ENCODE data around the gene ASB5. TPM values are rescaled to one million over a fixed set of nuclear protein-coding genes. Genes with fewer than 3 reads are reported as not detected.

The ASB5 gene
- total RNA-seq, 2 donors from 2014 or later: not detected

DNA sequence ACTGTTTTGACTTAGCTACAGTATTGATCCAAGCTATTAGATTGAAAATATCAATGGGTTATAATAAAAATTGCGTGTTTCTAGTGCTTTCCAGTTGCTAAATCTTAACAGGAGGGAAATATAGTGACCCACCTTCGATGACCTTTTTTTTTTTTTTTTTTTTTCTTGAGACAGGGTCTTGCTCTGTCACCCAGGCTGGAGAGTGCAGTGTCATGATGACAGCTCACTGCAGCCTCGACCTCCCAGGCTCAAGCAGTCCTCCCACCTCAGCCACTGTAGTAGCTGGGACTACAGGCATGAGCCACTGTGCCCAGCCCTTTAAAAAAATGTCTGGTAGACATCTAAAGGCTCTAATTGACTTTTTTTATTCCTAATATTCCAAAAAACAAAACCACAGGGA, 3.8 kb upstream of the ASB5 start:
- no peak overlapping the region for H3K27ac Mint-ChIP-seq
- no peak overlapping the region for H3K4me3 Mint-ChIP-seq
- peaks cover 25% of the 10 kb centered on the region for H3K27me3 Mint-ChIP-seq (ENCODE audit: low read depth)
- no peak for DNase-seq
- H3K9me3 Mint-ChIP-seq: no peaks in the 10 kb centered on the region
- no peaks in the 10 kb centered on the region for H3K4me1 Mint-ChIP-seq (ENCODE audit: low read depth)
- H3K36me3 Mint-ChIP-seq (ENCODE audit: insufficient read depth in 2 of 2): no peaks in the 10 kb centered on the region
- ATAC-seq (replicated peaks in 1 of 2): no peak

DNA sequence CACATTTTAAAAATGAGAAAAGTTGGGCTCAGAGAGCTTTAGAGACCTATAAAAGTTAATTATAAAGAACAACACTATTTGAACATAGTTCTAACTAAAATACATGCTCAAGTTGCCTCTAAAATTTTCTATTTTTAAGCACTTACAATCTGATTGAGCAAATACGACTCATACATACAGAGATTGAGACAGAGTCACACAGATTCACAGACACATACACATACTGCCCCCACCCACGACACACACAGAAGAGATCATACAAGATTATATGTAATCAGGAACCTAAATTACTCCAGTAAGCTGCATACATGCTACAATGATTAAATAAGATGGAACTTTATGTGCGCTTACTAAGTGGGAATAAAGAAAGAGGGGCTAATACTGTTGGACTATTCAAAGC, 2.7 kb upstream of the ASB5 start:
- DNase-seq (no peak), ATAC-seq (replicated peaks in 1 of 2) (no peak)
- Mint-ChIP-seq H3K4me3 (no peak overlapping the region), H3K36me3 (ENCODE audit: insufficient read depth in 2 of 2) (no peaks in the 10 kb centered on the region), H3K27ac (no peak overlapping the region), H3K9me3 (no peaks in the 10 kb centered on the region), H3K27me3 (ENCODE audit: low read depth) (peaks cover 14% of the 10 kb centered on the region), H3K4me1 (ENCODE audit: low read depth) (no peaks in the 10 kb centered on the region)

DNA sequence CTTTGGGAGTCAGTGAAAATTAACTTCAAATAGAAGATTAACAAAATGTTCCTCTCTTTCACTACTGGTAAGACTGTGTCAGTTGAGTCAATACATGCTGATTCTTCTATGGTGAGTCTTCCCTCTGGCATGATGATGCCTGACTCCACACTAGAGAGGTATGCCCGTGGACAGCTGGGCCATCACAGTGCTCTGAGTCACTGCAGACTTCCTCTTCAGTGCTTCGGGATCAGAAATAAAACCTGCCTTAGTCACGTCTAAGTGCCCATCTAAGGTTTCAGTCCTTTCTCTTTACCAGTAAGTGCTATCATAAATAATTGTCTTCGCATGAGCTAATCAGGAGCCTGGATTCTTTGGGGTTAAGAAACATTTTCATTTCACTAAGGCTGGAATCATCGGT, 1.6 kb upstream of the ASB5 start:
- H3K9me3 Mint-ChIP-seq: no peaks in the 10 kb centered on the region
- no peak overlapping the region for H3K27ac Mint-ChIP-seq
- H3K36me3 Mint-ChIP-seq (ENCODE audit: insufficient read depth in 2 of 2): no peaks in the 10 kb centered on the region
- DNase-seq: no peak
- H3K4me1 Mint-ChIP-seq (ENCODE audit: low read depth): no peaks in the 10 kb centered on the region
- no peak for ATAC-seq (replicated peaks in 1 of 2)
- H3K4me3 Mint-ChIP-seq: no peak overlapping the region
- peaks cover 5% of the 10 kb centered on the region for H3K27me3 Mint-ChIP-seq (ENCODE audit: low read depth)

DNA sequence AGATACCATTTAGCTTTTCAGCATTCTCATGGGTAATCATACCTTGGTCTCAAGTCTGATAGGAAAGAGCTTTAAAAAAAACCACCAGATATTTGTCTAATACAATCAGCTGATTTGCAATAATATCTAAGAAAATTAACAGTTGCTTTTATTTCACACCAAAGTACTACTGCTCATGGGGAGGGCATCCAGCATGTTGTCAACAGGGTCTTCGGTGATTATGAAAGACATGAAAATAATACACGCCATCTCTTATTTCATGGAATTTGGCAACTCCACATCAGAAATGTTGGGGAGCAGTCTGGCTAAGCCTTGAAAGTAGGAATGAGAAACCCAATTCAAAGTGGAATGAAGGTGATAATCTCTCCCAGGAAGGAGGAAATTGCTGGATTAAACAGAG, 3.0 kb downstream of the ASB5 start:
- ATAC-seq (replicated peaks in 1 of 2) (no peak), DNase-seq (no peak)
- Mint-ChIP-seq H3K9me3 (no peaks in the 10 kb centered on the region), H3K36me3 (ENCODE audit: insufficient read depth in 2 of 2) (no peaks in the 10 kb centered on the region), H3K4me3 (no peak overlapping the region), H3K4me1 (ENCODE audit: low read depth) (no peaks in the 10 kb centered on the region), H3K27me3 (ENCODE audit: low read depth) (peaks cover 4% of the 10 kb centered on the region), H3K27ac (no peak overlapping the region)

DNA sequence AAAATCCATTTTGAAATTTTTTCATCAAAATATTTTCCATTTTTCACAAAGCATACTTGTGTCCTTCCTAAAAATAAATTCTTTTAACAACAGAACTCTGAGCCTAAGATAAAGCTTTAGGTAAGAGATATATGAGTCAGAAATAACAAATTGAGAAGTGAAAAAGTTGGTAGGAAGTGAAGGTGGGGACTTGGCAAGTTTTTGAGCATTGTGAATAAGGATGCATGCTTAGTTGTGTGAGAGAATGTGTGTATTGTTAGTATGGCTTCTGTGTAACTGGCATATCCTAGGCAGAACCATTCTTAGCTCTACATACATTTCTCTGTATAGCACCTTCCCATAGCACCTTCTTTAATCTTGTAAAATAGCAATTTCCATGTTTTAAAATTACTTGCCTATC, 6.8 kb downstream of the ASB5 start:
- H3K27ac Mint-ChIP-seq: no peak overlapping the region
- H3K4me3 Mint-ChIP-seq: no peak overlapping the region
- DNase-seq (no peak), ATAC-seq (replicated peaks in 1 of 2) (no peak)
- H3K27me3 Mint-ChIP-seq (ENCODE audit: low read depth): peaks cover 4% of the 10 kb centered on the region
- H3K9me3 Mint-ChIP-seq: no peaks in the 10 kb centered on the region
- no peaks in the 10 kb centered on the region for H3K36me3 Mint-ChIP-seq (ENCODE audit: insufficient read depth in 2 of 2)
- no peaks in the 10 kb centered on the region for H3K4me1 Mint-ChIP-seq (ENCODE audit: low read depth)

DNA sequence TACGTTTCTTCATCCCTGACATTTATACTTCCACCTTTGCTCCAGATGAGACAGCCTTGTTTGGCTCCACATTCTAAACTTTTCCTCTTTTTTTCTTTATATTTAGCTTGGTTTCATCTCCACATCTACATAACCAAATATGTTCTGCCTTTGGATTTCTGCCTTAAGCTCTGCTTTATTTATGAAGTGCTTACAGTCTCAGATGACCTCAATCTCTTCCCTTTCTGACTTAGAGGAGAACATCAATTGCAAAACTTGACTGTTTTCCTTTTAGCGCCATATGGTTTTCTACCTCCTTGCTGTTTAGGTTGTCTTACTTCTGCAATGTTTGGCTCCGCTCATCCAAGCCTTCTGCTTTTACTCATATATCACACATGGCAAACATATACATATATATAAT, 7.5 kb downstream of the ASB5 start:
- no peaks in the 10 kb centered on the region for H3K9me3 Mint-ChIP-seq
- no peak for ATAC-seq (replicated peaks in 1 of 2)
- H3K27ac Mint-ChIP-seq: no peak overlapping the region
- no peaks in the 10 kb centered on the region for H3K4me1 Mint-ChIP-seq (ENCODE audit: low read depth)
- peaks cover 4% of the 10 kb centered on the region for H3K27me3 Mint-ChIP-seq (ENCODE audit: low read depth)
- H3K4me3 Mint-ChIP-seq: no peak overlapping the region
- H3K36me3 Mint-ChIP-seq (ENCODE audit: insufficient read depth in 2 of 2): no peaks in the 10 kb centered on the region
- DNase-seq: no peak

DNA sequence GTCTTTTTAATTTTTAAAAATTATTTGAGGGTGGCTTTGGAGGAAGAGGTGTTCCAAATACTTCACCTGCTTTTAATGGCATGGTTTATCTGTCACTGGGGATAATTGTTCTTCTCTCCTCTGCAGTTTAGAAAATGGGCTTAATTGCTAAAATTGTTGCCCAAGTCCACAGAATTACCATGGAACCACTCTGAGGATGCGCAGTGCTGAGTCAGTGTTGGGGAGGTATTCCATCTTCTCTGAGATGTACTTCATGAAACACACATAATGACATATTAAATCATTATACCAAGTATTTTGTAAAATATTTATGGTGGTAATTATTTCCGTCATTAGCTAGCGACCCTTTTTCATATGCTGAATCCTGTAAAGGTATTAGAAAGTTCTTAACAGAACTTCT, 8.0 kb downstream of the ASB5 start:
- Mint-ChIP-seq H3K4me1 (ENCODE audit: low read depth) (no peaks in the 10 kb centered on the region), H3K36me3 (ENCODE audit: insufficient read depth in 2 of 2) (no peaks in the 10 kb centered on the region), H3K27me3 (ENCODE audit: low read depth) (peaks cover 4% of the 10 kb centered on the region), H3K4me3 (no peak overlapping the region), H3K9me3 (no peaks in the 10 kb centered on the region), H3K27ac (no peak overlapping the region)
- DNase-seq (no peak), ATAC-seq (replicated peaks in 1 of 2) (no peak)

DNA sequence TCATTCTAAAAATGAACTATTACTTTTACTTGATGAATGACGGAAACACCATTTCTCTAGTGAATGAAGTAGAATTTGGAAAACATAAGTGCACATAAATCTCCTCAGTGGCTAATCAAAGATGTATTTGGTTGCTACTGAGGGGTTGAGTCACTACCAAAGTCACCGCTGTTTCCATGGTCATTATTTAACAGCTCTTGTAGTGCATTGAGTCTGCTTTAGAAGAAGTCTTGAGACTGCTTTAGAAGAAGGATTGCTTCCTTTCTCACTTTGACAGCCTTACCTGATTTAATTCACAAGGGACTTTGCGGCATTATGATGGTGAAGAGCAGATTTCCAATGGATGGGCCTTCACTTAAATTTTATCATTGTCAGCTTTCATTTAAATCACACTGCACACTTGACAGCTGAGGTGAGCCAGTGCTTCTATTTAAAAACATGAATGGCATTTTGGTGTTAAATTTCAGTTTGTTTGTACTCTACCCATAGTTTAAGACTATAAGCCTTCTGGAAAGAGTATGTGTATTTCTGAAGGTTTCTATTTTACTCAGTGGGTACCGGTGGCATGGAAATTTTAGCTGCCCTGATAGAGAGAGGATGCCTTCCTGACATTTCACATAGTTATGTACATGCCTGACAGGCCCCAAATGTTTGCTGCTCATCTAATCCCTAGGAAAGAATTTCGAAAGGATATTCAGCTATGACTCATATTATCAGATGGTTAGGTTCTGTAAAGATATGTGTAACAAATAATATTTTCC, 9.5 kb downstream of the ASB5 start:
- no peak for ATAC-seq (replicated peaks in 1 of 2)
- Mint-ChIP-seq H3K4me1 (ENCODE audit: low read depth) (no peaks in the 10 kb centered on the region), H3K27me3 (ENCODE audit: low read depth) (peaks cover 11% of the 10 kb centered on the region), H3K36me3 (ENCODE audit: insufficient read depth in 2 of 2) (no peaks in the 10 kb centered on the region), H3K9me3 (no peaks in the 10 kb centered on the region), H3K4me3 (no peak overlapping the region), H3K27ac (no peak overlapping the region)
- no peak for DNase-seq

DNA sequence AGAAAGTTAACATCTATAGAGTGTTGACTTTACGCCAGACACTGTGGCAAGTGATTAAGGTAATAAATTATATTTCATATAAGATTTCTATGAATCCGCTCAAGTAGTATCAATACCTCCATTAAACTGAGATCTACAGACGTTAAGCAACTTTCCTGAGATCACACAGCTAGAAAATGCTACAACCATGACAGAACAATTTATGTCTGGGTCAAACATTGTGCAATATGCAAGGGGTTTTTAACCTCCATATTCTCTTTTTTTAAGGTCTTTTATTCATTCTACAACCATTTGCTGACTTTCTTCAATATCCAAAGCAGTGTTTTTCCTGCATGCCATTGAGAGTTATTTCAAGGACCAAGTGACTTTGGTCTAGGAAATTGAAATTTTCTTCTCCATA, 10.9 kb downstream of the ASB5 start:
- Mint-ChIP-seq H3K27ac (no peak overlapping the region), H3K27me3 (ENCODE audit: low read depth) (peaks cover 21% of the 10 kb centered on the region), H3K36me3 (ENCODE audit: insufficient read depth in 2 of 2) (no peaks in the 10 kb centered on the region), H3K4me3 (no peak overlapping the region), H3K4me1 (ENCODE audit: low read depth) (no peaks in the 10 kb centered on the region), H3K9me3 (no peaks in the 10 kb centered on the region)
- ATAC-seq (replicated peaks in 1 of 2): no peak
- DNase-seq: no peak

DNA sequence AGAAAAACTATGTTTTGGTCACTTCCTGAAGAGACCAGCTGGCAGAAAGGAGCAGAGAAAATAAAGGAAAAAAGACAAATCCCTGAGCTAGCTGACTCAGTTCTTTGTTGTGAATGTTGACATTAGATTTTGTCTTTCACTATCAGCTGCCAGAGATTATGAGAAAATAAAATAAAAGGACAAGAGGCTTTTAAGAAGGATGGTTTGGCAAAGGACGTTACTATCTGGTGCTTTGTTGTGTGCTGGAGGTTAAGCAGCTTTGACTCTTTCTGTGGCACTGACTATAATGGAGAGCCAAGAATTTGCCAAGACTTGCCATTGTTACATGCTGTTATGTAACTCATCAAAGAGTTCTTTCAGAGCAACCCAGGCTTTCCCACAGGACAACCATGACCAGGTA, 12.1 kb downstream of the ASB5 start:
- peaks cover 24% of the 10 kb centered on the region for H3K27me3 Mint-ChIP-seq (ENCODE audit: low read depth)
- no peaks in the 10 kb centered on the region for H3K36me3 Mint-ChIP-seq (ENCODE audit: insufficient read depth in 2 of 2)
- H3K9me3 Mint-ChIP-seq: no peaks in the 10 kb centered on the region

DNA sequence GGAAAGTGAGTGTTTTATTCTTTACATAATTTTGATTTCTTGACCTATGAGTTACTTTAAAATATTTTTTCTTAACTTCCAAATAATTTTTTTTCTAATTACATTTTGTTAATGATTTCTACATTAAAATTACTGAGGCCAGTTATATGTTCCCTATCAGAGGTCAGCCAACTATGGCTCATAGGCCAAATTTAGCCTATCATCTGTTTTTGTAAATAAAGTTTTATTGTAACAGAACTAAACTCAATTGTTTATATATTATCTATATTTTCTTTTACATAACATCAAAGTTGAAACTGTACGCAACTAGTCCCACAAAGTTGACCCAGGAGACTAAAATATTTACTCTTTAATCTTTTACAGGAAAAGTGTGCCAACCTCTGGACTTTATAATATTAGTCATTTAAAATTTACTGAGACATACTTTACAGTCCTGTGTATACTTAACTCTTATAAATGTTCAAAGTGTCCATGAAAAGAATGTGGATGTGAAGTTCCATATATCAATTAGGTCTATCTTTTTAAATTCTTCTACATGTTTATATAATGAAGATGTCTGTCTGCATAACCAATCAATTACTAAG, 26.2 kb downstream of the ASB5 start:
- Mint-ChIP-seq H3K4me3 (no peak overlapping the region), H3K9me3 (no peaks in the 10 kb centered on the region), H3K4me1 (ENCODE audit: low read depth) (no peaks in the 10 kb centered on the region), H3K27ac (no peak overlapping the region), H3K27me3 (ENCODE audit: low read depth) (peaks cover 19% of the 10 kb centered on the region), H3K36me3 (ENCODE audit: insufficient read depth in 2 of 2) (no peaks in the 10 kb centered on the region)
- DNase-seq: no peak
- ATAC-seq (replicated peaks in 1 of 2): no peak

More for the DNA sequence above, 12.1 kb downstream of the ASB5 start:
- no peak overlapping the region for H3K4me3 Mint-ChIP-seq
- ATAC-seq (replicated peaks in 1 of 2): no peak
- no peaks in the 10 kb centered on the region for H3K4me1 Mint-ChIP-seq (ENCODE audit: low read depth)
- DNase-seq: no peak
- H3K27ac Mint-ChIP-seq: no peak overlapping the region

DNA sequence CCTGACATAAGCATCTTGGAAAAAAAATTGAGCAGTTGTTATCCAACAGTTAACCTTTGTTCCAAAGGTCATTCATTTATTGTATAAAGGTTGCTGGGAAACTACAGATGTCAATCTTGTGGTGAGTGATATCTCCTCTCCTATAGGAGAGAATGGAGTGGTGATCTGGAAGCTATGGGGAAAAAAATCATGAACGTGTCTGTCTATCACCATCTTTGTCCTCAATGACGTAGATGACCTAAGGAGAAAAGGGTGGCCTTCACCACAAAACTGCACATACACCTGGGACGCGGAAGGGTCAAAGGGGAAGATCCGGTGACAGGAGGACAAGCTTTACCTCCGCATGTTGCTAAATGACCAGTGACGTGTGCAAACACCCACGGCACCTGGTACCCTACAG, 27.3 kb downstream of the ASB5 start:
- no peaks in the 10 kb centered on the region for H3K36me3 Mint-ChIP-seq (ENCODE audit: insufficient read depth in 2 of 2)
- peaks cover 20% of the 10 kb centered on the region for H3K27me3 Mint-ChIP-seq (ENCODE audit: low read depth)
- no peak overlapping the region for H3K4me3 Mint-ChIP-seq
- no peak for ATAC-seq (replicated peaks in 1 of 2)
- H3K4me1 Mint-ChIP-seq (ENCODE audit: low read depth): no peaks in the 10 kb centered on the region
- H3K27ac Mint-ChIP-seq: no peak overlapping the region
- no peaks in the 10 kb centered on the region for H3K9me3 Mint-ChIP-seq
- no peak for DNase-seq

DNA sequence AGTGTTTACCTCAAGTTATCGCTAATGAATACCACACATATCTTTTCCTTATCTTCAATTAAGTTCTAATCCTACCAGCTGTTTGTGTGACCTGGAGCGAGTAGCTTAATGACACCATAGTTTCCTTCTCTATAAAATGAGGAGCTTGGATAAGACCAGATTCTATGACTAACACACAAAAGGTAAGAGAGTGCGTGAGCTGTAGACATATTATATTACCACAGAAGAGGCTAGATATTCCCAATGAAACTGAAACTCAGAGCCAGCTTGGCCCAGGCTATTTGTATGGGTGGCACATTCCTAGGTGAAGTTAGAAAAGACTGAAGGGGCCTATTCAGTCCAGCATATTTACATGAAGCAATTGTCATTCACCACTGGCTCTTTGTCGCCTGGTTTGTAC, 30.2 kb downstream of the ASB5 start:
- ATAC-seq (replicated peaks in 1 of 2): no peak
- Mint-ChIP-seq H3K4me1 (ENCODE audit: low read depth) (no peaks in the 10 kb centered on the region), H3K27ac (no peak overlapping the region)

DNA sequence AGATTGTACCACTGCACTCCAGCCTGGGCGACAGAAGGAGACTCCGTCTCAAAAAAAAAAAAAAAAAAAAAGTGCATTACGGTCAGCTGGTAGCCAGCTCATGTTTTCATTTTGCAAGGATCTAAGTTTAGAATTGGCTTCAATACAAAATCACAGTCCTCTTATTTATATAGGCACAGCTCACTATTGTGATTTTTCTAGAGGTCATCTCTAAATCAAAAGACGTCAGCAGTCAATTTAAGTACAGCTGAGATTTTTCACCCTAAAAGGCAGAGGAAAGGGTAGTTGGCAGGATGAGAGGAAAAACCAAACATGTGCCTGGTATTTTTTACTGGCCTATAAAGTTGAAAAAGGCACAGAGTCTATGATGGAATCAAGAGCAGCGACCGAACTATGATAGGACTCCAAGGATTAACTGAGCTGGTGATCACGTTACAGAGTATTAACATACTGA, 30.8 kb downstream of the ASB5 start:
- ATAC-seq (replicated peaks in 1 of 2) (no peak), DNase-seq (no peak)
- Mint-ChIP-seq H3K4me3 (no peak overlapping the region), H3K36me3 (ENCODE audit: insufficient read depth in 2 of 2) (no peaks in the 10 kb centered on the region), H3K9me3 (no peaks in the 10 kb centered on the region), H3K4me1 (ENCODE audit: low read depth) (no peaks in the 10 kb centered on the region), H3K27ac (no peak overlapping the region), H3K27me3 (ENCODE audit: low read depth) (peaks cover 34% of the 10 kb centered on the region)

More for the DNA sequence above, 30.2 kb downstream of the ASB5 start:
- no peaks in the 10 kb centered on the region for H3K9me3 Mint-ChIP-seq
- no peaks in the 10 kb centered on the region for H3K36me3 Mint-ChIP-seq (ENCODE audit: insufficient read depth in 2 of 2)
- DNase-seq: no peak
- no peak overlapping the region for H3K4me3 Mint-ChIP-seq
- H3K27me3 Mint-ChIP-seq (ENCODE audit: low read depth): peaks cover 27% of the 10 kb centered on the region
